Activated T-helper 9 cell treated with anti-CD3 and anti-CD28 coated beads, Interleukin-2, amount 50 U/mL, for 16 hours (primary cell): ENCODE measurements around the gene SNX1.
A peak's percentile ranks its signal among the peaks of the same experiment; 100 is the strongest.
"Not testable (repeated sequence)": the region's sequence is repeated elsewhere in the genome, so short reads cannot be mapped to it uniquely, and the experiment has no call there.

ENCODE experiments used
- DNase-seq: peaks from one replicate; pipeline ENCODE4 v3.0.0-alpha.2; 2020; ENCODE audit warnings: low read depth

Gene SNX1

GRCh38 chr15:64095795-64096667, at the start of gene SNX1:
Gene SNX1 (plus strand): TSS chr15:64095982. CDS start chr15:64096014, 32 bp downstream.
- DNase-seq, result peak; percentile 95

- DNase-seq, result peak; percentile 52
Observed at GRCh38 chr15:64046421-64047153, 49.2 kb upstream of the SNX1 start, which contains the start of gene DAPK2. Gene DAPK2 (minus strand): TSS chr15:64046485. CDS start chr15:64040261, 6,224 bp downstream.

GRCh38 chr15:64048781-64049460, 46.9 kb upstream of the SNX1 start:
- DNase-seq, result no peak

GRCh38 chr15:64050281-64051092, 45.3 kb upstream of the SNX1 start:
- DNase-seq, result no peak

- no peak for DNase-seq
Observed at GRCh38 chr15:64051093-64051402, 44.7 kb upstream of the SNX1 start.

- no peak for DNase-seq
Observed at GRCh38 chr15:64051407-64052259, 44.1 kb upstream of the SNX1 start.

GRCh38 chr15:64052925-64053491, 42.8 kb upstream of the SNX1 start:
- no peak for DNase-seq

- DNase-seq, result not testable (repeated sequence)
Observed at GRCh38 chr15:64053674-64054073, 42.1 kb upstream of the SNX1 start.

GRCh38 chr15:64058279-64058678, 37.5 kb upstream of the SNX1 start:
- DNase-seq, result no peak

GRCh38 chr15:64059104-64059503, 36.7 kb upstream of the SNX1 start:
- not testable (repeated sequence) for DNase-seq

GRCh38 chr15:64060716-64061115, 35.1 kb upstream of the SNX1 start:
- DNase-seq, result no peak

GRCh38 chr15:64066451-64066850, 29.3 kb upstream of the SNX1 start:
- no peak for DNase-seq

- peak; percentile 36 for DNase-seq
Observed at GRCh38 chr15:64067564-64068030, 28.2 kb upstream of the SNX1 start.

- no peak for DNase-seq
Observed at GRCh38 chr15:64068133-64068532, 27.6 kb upstream of the SNX1 start.

GRCh38 chr15:64070106-64070505, 25.7 kb upstream of the SNX1 start:
- DNase-seq, result no peak

GRCh38 chr15:64070965-64071851, 24.6 kb upstream of the SNX1 start:
- no peak for DNase-seq

GRCh38 chr15:64071931-64072765, 23.6 kb upstream of the SNX1 start:
- DNase-seq, result no peak

GRCh38 chr15:64072812-64073211, 23.0 kb upstream of the SNX1 start:
- no peak for DNase-seq
